Measurements from ENCODE around the gene KCNH6. TPM values are rescaled to one million over a fixed set of nuclear protein-coding genes. Genes with fewer than 3 reads are reported as not detected.

Gene KCNH6
- total and polyA plus RNA-seq, 4 donors: 0.09 TPM; not detected in 3

DNA sequence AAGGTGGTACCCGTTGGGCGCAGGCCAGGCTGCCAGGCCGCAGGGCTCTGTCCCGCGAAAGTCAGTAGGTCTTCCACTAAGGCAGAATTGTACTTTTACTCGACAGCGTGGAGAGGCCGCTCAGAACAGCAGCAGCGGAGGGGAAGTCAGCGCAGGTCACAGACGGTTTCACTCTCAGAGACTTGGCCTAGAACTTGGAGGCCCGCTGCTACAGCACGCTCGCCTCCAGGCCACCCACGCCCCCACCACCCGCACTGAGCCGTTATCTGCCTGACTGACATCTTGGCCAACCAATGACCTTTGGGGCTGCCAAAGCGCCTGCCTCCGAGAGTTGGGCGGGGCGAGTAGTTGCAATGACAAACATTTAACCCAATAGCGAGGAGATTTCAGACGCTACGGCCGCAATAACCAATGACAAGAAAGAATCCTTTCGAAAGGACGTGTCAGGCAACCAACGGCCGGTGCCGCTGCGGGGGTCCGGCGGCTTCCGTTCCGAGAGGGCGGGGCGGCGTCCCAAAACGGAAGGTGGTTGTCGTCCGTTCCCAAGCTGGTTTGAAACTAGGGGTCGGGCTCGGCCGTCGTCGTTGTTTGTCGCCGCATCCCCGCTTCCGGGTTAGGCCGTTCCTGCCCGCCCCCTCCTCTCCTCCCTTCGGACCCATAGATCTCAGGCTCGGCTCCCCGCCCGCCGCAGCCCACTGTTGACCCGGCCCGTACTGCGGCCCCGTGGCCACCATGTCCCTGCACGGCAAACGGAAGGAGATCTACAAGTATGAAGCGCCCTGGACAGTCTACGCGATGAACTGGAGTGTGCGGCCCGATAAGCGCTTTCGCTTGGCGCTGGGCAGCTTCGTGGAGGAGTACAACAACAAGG, 27.0 kb downstream of the KCNH6 start, which contains the start of gene DCAF7:
DCAF7 (plus strand) TSS at position 532 of the 871 bp plus-strand sequence; CDS start at position 733, 201 bp downstream.
- peaks cover 5 to 31% (median 19%) of the 10 kb centered on the region in 4 donors for H3K4me1 ChIP-seq (ENCODE audit: control insufficient read depth in 4 of 4, insufficient read depth in 4 of 4, low read length in 3 of 4)
- no peaks in the 10 kb centered on the region for H3K9me3 ChIP-seq (ENCODE audit: control insufficient read depth in 4 of 4, low read length in 3 of 4)
- H3K27me3 ChIP-seq (ENCODE audit: control insufficient read depth in 4 of 4, insufficient read depth in 4 of 4, low read length in 3 of 4): no peaks in the 10 kb centered on the region
- TF ChIP-seq, protein P1, sequence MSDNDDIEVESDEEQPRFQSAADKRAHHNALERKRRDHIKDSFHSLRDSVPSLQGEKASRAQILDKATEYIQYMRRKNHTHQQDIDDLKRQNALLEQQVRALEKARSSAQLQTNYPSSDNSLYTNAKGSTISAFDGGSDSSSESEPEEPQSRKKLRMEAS (IDR thresholded peaks at IDR 0.05): peak; percentile 76
- TF ChIP-seq FOXA2 (IDR thresholded peaks at IDR 0.05) (no peak), HNF4A (conservative IDR thresholded peaks at IDR 0.05) (peak in 1 of 2 donors; percentile 27), RXRA (IDR thresholded peaks at IDR 0.05) (peak; percentile 53 to 74), HNF4G (IDR thresholded peaks at IDR 0.05) (no peak), TAF1 (conservative IDR thresholded peaks at IDR 0.05) (no peak), YY1 (IDR thresholded peaks at IDR 0.05) (peak; percentile 61), FOXA1 (IDR thresholded peaks at IDR 0.05) (no peak), EGR1 (IDR thresholded peaks at IDR 0.05; ENCODE audit: low read depth in 2 of 2) (peak; percentile 87 to 92), JUND (IDR thresholded peaks at IDR 0.05) (no peak), RAD21 (IDR thresholded peaks at IDR 0.05) (peak in 1 of 2 donors; percentile 5), GABPA (IDR thresholded peaks at IDR 0.05 in 1 of 2, conservative IDR thresholded peaks at IDR 0.05 in 1 of 2) (peak; percentile 86 to 98), NR2F2 (IDR thresholded peaks at IDR 0.05) (peak; percentile 47), SP1 (IDR thresholded peaks at IDR 0.05) (peak; percentile 99)
- TF ChIP-seq, protein P2, sequence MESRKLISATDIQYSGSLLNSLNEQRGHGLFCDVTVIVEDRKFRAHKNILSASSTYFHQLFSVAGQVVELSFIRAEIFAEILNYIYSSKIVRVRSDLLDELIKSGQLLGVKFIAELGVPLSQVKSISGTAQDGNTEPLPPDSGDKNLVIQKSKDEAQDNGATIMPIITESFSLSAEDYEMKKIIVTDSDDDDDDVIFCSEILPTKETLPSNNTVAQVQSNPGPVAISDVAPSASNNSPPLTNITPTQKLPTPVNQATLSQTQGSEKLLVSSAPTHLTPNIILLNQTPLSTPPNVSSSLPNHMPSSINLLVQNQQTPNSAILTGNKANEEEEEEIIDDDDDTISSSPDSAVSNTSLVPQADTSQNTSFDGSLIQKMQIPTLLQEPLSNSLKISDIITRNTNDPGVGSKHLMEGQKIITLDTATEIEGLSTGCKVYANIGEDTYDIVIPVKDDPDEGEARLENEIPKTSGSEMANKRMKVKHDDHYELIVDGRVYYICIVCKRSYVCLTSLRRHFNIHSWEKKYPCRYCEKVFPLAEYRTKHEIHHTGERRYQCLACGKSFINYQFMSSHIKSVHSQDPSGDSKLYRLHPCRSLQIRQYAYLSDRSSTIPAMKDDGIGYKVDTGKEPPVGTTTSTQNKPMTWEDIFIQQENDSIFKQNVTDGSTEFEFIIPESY (IDR thresholded peaks at IDR 0.05): no peak
- TF ChIP-seq, protein P3, sequence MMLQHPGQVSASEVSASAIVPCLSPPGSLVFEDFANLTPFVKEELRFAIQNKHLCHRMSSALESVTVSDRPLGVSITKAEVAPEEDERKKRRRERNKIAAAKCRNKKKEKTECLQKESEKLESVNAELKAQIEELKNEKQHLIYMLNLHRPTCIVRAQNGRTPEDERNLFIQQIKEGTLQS (IDR thresholded peaks at IDR 0.05): no peak
- TF ChIP-seq, protein P4, sequence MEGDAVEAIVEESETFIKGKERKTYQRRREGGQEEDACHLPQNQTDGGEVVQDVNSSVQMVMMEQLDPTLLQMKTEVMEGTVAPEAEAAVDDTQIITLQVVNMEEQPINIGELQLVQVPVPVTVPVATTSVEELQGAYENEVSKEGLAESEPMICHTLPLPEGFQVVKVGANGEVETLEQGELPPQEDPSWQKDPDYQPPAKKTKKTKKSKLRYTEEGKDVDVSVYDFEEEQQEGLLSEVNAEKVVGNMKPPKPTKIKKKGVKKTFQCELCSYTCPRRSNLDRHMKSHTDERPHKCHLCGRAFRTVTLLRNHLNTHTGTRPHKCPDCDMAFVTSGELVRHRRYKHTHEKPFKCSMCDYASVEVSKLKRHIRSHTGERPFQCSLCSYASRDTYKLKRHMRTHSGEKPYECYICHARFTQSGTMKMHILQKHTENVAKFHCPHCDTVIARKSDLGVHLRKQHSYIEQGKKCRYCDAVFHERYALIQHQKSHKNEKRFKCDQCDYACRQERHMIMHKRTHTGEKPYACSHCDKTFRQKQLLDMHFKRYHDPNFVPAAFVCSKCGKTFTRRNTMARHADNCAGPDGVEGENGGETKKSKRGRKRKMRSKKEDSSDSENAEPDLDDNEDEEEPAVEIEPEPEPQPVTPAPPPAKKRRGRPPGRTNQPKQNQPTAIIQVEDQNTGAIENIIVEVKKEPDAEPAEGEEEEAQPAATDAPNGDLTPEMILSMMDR (IDR thresholded peaks at IDR 0.05; ENCODE audit: low read depth, low read length, missing input control): no peak
- TF ChIP-seq, protein P5, sequence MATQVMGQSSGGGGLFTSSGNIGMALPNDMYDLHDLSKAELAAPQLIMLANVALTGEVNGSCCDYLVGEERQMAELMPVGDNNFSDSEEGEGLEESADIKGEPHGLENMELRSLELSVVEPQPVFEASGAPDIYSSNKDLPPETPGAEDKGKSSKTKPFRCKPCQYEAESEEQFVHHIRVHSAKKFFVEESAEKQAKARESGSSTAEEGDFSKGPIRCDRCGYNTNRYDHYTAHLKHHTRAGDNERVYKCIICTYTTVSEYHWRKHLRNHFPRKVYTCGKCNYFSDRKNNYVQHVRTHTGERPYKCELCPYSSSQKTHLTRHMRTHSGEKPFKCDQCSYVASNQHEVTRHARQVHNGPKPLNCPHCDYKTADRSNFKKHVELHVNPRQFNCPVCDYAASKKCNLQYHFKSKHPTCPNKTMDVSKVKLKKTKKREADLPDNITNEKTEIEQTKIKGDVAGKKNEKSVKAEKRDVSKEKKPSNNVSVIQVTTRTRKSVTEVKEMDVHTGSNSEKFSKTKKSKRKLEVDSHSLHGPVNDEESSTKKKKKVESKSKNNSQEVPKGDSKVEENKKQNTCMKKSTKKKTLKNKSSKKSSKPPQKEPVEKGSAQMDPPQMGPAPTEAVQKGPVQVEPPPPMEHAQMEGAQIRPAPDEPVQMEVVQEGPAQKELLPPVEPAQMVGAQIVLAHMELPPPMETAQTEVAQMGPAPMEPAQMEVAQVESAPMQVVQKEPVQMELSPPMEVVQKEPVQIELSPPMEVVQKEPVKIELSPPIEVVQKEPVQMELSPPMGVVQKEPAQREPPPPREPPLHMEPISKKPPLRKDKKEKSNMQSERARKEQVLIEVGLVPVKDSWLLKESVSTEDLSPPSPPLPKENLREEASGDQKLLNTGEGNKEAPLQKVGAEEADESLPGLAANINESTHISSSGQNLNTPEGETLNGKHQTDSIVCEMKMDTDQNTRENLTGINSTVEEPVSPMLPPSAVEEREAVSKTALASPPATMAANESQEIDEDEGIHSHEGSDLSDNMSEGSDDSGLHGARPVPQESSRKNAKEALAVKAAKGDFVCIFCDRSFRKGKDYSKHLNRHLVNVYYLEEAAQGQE (IDR thresholded peaks at IDR 0.05): no peak
- WGBS: under 1% methylated on average over 72 of the region's 72 CpGs
- peak; percentile 100 for DNase-seq (ENCODE audit: low spot score)
- peak within 1 kb of the TSS; percentile 81 to 91 for H3K9ac ChIP-seq (ENCODE audit: low read depth in 1 of 2, low read length in 2 of 2)
- H3K4me3 ChIP-seq (ENCODE audit: low read depth in 1 of 3, low read length in 3 of 3): peak within 1 kb of the TSS; percentile 81 to 89 (median 82)
- H3K36me3 ChIP-seq (ENCODE audit: control insufficient read depth in 4 of 4, insufficient read depth in 3 of 4, low read depth in 1 of 4, low read length in 3 of 4): no peaks in the 10 kb centered on the region
- H3K27ac ChIP-seq (ENCODE audit: low read depth in 1 of 2, low read length in 2 of 2): peak within 1 kb of the TSS; percentile 80 to 85
